ENCODE measurements around the gene AIRE.
"Not testable (repeated sequence)": the region's sequence is repeated elsewhere in the genome, so short reads cannot be mapped to it uniquely, and the experiment has no call there.

Gene AIRE

GRCh38 chr21:44337941-44338895, 52.5 kb downstream of the AIRE start:
- DNase-seq (ENCODE audit: low read depth), result peak; percentile 56

- peak; percentile 94 for DNase-seq (ENCODE audit: low read depth)
Observed at GRCh38 chr21:44338971-44339910, 53.6 kb downstream of the AIRE start, which contains the start of gene CFAP410. TSS of gene CFAP410 (minus strand) at chr21:44339390. CDS start at chr21:44339194, 196 bp downstream.

DNA sequence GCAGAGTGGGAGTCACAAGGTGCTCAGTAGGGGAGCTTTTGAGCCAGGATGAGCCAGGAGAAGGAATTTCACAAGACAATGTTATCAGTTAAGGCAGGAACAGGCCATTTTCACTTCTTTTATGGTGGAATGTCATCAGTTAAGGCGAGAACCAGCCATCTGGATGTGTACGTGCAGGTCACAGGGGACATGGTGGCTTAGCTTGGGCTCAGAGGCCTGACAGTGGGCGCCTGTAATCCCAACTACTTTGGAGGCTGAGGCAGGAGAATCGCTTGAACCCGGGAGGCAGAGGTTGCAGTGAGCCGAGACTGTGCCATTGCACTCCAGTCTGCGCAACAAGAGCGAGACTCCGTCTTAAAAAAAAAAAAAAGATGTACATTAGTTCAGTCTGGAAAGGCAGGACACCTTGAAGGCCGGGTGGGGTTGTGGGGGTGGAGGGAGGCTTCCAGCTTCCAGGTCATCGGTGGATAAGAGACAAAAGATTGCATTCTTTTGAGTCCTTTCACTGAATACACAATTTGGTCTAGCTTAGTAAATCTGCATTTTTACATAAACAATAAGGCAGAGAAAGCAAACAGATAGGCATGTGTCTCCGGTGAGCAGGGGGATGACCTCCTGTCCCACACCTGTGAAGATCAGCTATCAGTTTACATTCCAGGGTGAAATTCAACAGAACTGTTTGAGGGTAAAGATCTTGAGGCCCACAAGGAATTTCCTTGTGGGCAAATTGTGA, 56.2 kb downstream of the AIRE start:
- not testable (repeated sequence) for DNase-seq (ENCODE audit: low read depth)

GRCh38 chr21:44342981-44343380, 57.3 kb downstream of the AIRE start:
- not testable (repeated sequence) for DNase-seq (ENCODE audit: low read depth)

DNA sequence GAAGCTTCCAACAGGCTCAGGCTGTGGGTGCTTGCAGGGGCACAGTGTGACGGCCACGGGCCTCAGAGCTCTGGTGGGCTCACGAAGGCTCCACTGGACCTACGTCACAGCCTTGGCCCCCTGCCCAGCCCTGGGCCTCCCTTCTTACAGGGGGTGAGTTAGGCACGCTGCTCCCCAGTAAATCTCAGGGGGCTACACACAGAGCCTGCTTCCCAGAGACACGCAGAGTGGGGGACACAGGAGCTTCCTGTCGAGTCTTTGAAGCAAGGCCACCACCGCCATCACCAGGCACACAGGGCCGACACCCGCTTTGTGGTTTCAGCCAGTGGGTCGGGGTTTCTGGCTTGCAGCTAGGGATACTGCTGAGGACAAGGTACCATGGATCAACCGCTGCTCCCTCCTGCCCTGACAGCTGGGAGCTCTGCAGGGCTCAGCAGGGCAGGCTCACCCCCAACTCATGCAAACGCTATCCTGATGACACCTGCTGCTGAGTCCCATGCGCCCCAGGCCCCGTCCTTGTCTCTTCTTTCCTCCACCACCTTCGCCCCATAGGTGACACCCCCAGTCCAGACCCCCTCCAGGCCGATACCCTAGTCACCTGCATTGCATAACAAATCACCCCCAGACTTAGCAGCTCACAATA, 59.0 kb downstream of the AIRE start:
- DNase-seq (ENCODE audit: low read depth), result no peak

DNA sequence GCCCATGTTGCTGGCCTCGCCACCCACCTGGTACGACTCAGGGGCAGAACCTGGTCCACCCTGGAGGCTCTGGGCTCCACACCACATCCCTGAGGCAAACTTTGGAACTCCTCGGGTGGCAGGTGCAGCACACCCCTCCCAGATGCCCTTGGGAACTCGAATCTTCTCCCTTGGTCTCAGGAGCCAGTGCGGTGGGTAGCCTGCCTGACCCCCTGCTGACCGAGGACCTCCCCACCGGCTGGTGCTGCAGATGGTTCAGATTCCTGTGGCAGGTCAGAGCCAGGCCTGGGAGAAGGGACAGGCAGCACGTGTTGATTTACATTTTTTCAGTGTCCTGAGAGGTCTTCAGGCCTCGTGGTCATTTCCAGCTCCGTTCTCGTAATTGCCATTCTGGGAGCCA, 59.8 kb downstream of the AIRE start:
- no peak for DNase-seq (ENCODE audit: low read depth)

GRCh38 chr21:44347911-44348451, 62.3 kb downstream of the AIRE start:
- no peak for DNase-seq (ENCODE audit: low read depth)
